Hair follicle dermal papilla cell (primary cell): ENCODE results near the gene INTS11. TPM values are rescaled to one million over a fixed set of nuclear protein-coding genes. Genes with fewer than 3 reads are reported as not detected.

Experiments used
- small RNA-seq: library from RNA; depleted of rRNA; stranded (forward); fragments of <200 nt; gene quantifications from one replicate; pipeline ENCODE3, GENCODE V24; 2012
- total RNA-seq: library from RNA; depleted of rRNA; stranded (reverse); fragments of >200 nt; gene quantifications from 2 replicates; pipeline ENCODE4 v1.2.3, GENCODE V29; 2012

Gene INTS11
- 56.1 and 62.1 TPM in 2 replicates for total RNA-seq

DNA sequence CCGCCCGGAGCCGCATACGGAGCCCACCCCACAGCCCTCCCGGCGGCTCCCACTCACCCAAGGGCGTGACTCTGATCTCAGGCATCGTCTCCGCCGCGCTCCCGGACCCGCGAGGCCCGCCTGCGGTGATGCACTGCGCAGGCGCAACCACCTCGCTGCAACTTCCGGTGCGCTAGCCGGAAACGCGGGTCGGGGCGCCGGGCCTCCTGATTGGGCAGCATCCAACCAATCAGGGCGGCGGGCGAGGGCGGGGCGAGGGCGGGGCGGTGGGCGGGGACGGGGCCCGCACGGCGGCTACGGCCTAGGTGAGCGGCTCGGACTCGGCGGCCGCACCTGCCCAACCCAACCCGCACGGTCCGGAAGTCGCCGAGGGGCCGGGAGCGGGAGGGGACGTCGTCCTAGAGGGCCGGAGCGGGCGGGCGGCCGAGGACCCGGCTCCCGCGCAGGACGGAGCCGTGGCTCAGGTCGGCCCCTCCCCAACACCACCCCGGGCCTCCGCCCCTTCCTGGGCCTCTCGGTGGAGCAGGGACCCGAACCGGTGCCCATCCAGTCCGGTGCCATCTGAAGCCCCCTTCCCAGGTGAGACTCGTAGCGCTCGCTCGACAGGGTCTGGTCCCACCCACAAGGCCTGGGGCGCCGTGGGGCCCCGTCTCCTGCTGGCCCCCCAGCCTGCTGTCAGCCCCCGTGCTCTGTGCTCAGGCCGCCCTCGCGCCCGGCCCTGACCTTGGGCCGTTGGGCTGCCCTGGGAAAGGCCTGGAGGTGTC, at the start of gene INTS11, which contains the start of gene CPTP:
Gene INTS11 (minus strand): TSS at position 137 of the 764 bp plus-strand sequence. CDS start 52 bp downstream, at position 85.
Gene CPTP (plus strand): TSS at position 279 of the 764 bp plus-strand sequence. CDS start 2,109 bp downstream, outside the sequence.

GRCh38 chr1:1358433-1359271, 34.2 kb upstream of the INTS11 start, which contains the start of gene MXRA8:
Gene MXRA8, minus strand, starts transcription at chr1:1358555. Its CDS starts 51 bp downstream, at chr1:1358504.

GRCh38 chr1:1349256-1350012, 25.0 kb upstream of the INTS11 start, which contains the start of gene DVL1:
Gene DVL1, minus strand, starts transcription at chr1:1349418. Its CDS starts 353 bp downstream, at chr1:1349065.

GRCh38 chr1:1331068-1331965, 6.9 kb upstream of the INTS11 start, which contains the start of gene TAS1R3:
Gene TAS1R3, plus strand, starts transcription at chr1:1331280. Its CDS starts 66 bp downstream, at chr1:1331346.

GRCh38 chr1:1307923-1308755, 16.3 kb downstream of the INTS11 start, which contains the start of the genes ACAP3 and PUSL1:
Gene ACAP3, minus strand, starts transcription at chr1:1307930. Its CDS starts 115 bp downstream, at chr1:1307815.
Gene PUSL1, plus strand, starts transcription at chr1:1308597. Its CDS starts 47 bp downstream, at chr1:1308644.

DNA sequence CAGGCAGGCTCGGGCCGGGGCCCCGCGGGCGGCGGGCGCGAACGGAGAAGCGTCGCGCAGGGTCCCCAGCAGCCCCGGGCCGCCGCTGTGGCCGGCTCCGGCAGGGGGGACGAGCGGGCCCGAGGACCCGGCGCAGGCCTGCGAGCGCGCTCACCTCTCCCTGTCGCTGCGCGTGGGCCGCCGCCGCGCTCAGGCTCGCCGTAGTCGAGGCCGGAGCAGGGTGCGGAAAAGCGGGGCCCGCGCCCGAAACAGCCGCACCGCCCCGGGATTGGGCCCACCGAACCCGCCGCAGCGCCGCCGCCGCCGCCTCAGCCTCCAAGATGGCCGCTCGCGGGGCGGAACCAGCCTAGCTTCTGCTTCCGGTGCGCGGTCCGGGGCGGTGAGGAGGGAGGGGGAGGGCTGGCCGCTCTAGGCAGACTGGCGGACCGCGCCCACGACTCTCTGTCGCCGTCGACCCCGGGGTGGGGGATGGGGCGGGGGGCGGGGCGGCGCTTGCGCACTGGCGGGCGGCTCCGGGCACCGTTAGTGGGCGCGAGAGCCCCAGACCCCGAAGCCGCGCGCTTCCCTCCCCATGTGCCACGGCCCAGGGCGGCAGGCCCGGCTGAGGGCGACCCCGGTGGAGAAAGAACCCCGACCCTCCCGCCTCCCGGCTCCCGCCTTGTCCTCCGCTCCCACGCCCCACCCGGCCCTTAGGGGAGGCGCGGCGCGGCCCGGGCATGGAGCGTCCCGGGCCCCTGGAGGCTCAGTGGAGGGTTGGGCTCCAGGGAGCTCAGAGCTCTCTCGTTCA, 50.8 kb downstream of the INTS11 start, which contains the start of gene UBE2J2:
Gene UBE2J2 (minus strand): TSS at position 343 of the 787 bp plus-strand sequence. CDS start 5,862 bp downstream, outside the sequence.

Small RNAs within 50 kb of the gene (small RNA-seq; reads per million reads assigned to genes)
- not detected for gene MIR6726

Other genes with a start within 250 kb of the INTS11 start
- 9.2 and 12.3 TPM in 2 replicates for gene C1orf159, start 208.6 kb downstream of the INTS11 start, total RNA-seq
- not detected in 2 replicates for gene TTLL10, start 150.8 kb downstream of the INTS11 start, total RNA-seq
- gene TNFRSF18, start 118.1 kb downstream of the INTS11 start, total RNA-seq = 0.16 TPM in 1 of 2 replicates, not detected in the other
- gene TNFRSF4, start 110.5 kb downstream of the INTS11 start, total RNA-seq = 0.24 TPM in 1 of 2 replicates, not detected in the other
- 112 and 134 TPM in 2 replicates for gene SDF4, start 92.7 kb downstream of the INTS11 start, total RNA-seq
- 34.0 and 34.9 TPM in 2 replicates for gene B3GALT6, start 92.4 kb downstream of the INTS11 start, total RNA-seq
- 0.36 and 1.1 TPM in 2 replicates for gene C1QTNF12, start 77.9 kb downstream of the INTS11 start, total RNA-seq
- gene UBE2J2, start 50.8 kb downstream of the INTS11 start, total RNA-seq = 41.2 and 44.0 TPM in 2 replicates
- 0.97 and 1.3 TPM in 2 replicates for gene SCNN1D, start 44.2 kb downstream of the INTS11 start, total RNA-seq
- 49.7 and 57.1 TPM in 2 replicates for gene ACAP3, start 16.7 kb downstream of the INTS11 start, total RNA-seq
- 21.9 and 27.4 TPM in 2 replicates for gene PUSL1, start 16.1 kb downstream of the INTS11 start, total RNA-seq
- gene CPTP, start 142 bp upstream of the INTS11 start, total RNA-seq = 19.1 and 24.0 TPM in 2 replicates
- 0.32 and 0.36 TPM in 2 replicates for gene TAS1R3, start 6.6 kb upstream of the INTS11 start, total RNA-seq
- gene DVL1, start 24.8 kb upstream of the INTS11 start, total RNA-seq = 64.8 and 74.8 TPM in 2 replicates
- 621 and 684 TPM in 2 replicates for gene MXRA8, start 33.9 kb upstream of the INTS11 start, total RNA-seq
- gene AURKAIP1, start 50.5 kb upstream of the INTS11 start, total RNA-seq = 37.2 and 56.3 TPM in 2 replicates
- 126 and 152 TPM in 2 replicates for gene CCNL2, start 74.7 kb upstream of the INTS11 start, total RNA-seq
- gene MRPL20, start 82.6 kb upstream of the INTS11 start, total RNA-seq = 47.4 and 54.9 TPM in 2 replicates
- 0.81 and 0.85 TPM in 2 replicates for gene ANKRD65, start 96.6 kb upstream of the INTS11 start, total RNA-seq
- 2.4 and 3.4 TPM in 2 replicates for gene VWA1, start 111.0 kb upstream of the INTS11 start, total RNA-seq
- gene ATAD3C, start 125.0 kb upstream of the INTS11 start, total RNA-seq = under 0.01 TPM in 2 replicates
- gene ATAD3B, start 147.1 kb upstream of the INTS11 start, total RNA-seq = 12.8 and 18.0 TPM in 2 replicates
- gene ATAD3A, start 187.5 kb upstream of the INTS11 start, total RNA-seq = 26.9 and 27.2 TPM in 2 replicates
- gene TMEM240, start 216.0 kb upstream of the INTS11 start, total RNA-seq = 4.7 and 6.7 TPM in 2 replicates